Fibroblast of skin of scalp (primary cell): Measurements from ENCODE around the gene TMC8.
"Not testable (repeated sequence)": the region's sequence is repeated elsewhere in the genome, so short reads cannot be mapped to it uniquely, and the experiment has no call there.

Experiments used
- DNase-seq: peaks from one replicate; pipeline ENCODE4 v3.0.0-alpha.2; 2013

The TMC8 gene

GRCh38 chr17:78164748-78165607 lies 34.4 kb downstream of the TMC8 start:
- no peak for DNase-seq

- no peak for DNase-seq
Measured at GRCh38 chr17:78166416-78166815, 35.8 kb downstream of the TMC8 start.

- peak; percentile 47 for DNase-seq
Measured at GRCh38 chr17:78168242-78168902, 37.8 kb downstream of the TMC8 start, which contains the start of gene SYNGR2. Gene SYNGR2, plus strand, starts transcription at chr17:78168581. Its CDS starts 36 bp downstream, at chr17:78168617.

GRCh38 chr17:78168903-78169793 lies 38.6 kb downstream of the TMC8 start:
- DNase-seq, result peak; percentile 30

- DNase-seq, result no peak
Measured at GRCh38 chr17:78170692-78171590, 40.4 kb downstream of the TMC8 start.

- not testable (repeated sequence) for DNase-seq
Measured at GRCh38 chr17:78171591-78172248, 41.1 kb downstream of the TMC8 start.

- DNase-seq, result no peak
Measured at GRCh38 chr17:78172249-78173051, 41.9 kb downstream of the TMC8 start.

GRCh38 chr17:78173097-78173715 lies 42.6 kb downstream of the TMC8 start:
- DNase-seq, result no peak

- no peak for DNase-seq
Measured at GRCh38 chr17:78174346-78174869, 43.8 kb downstream of the TMC8 start.

DNA sequence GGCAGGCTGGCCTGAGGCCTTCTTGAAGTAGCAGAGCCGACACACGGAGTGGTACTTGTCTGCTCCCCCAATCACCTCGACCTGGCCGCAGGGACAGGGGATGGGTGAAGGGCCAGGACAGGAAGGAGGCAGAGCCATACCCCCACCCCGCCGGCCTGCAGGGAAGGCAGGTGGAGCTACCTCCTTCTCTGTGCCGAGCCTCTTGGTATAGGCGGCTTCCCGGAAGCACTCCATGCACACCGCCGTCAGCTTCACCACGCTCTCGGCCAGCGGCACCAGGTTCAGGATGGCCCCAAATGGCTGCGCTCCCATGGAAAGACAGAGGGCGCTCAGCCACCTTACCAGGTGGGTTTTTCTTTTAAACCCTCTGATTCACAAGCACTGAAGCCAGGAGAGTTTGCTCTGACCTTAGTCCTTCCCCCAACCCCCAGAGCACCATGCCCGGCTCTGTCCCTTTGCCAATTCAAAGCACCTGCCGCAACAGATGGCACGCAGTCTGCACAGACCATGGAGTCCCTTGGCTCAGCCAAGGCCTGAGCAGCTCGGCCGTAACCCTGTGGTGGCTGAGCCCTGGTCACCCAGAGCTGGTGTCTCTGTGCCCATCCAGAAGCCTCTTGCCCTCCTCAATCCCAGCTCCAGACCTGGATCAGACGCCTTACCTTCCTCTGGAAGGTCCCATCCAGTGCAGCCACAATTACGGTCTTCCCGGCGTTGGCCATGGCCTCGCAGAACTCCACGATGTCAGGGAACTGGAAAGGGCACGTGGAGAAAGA lies 44.5 kb downstream of the TMC8 start:
- DNase-seq, result no peak

GRCh38 chr17:78175643-78175981 lies 45.0 kb downstream of the TMC8 start:
- DNase-seq, result no peak

- peak; percentile 45 for DNase-seq
Measured at GRCh38 chr17:78176548-78177025, 46.0 kb downstream of the TMC8 start.

DNA sequence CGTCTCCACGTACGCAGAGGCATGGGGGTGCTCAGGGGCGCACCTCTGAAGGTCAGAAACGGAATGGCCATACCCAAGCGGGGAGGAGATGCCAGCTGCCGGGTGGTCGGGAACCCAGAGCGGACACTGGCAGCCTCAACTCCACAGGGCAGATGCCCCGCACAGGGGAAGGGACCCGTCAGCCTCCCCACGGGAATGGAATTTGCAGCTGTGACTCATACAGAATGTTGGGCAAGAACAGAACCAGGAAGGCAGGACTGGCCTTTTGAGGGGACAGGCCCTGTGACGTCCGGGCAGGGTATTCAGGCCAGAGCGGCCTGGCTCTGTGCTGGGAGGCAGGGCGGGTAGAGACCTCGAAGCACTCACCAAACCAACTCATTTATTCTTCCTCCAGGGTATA lies 48.8 kb downstream of the TMC8 start:
- peak; percentile 36 for DNase-seq

DNA sequence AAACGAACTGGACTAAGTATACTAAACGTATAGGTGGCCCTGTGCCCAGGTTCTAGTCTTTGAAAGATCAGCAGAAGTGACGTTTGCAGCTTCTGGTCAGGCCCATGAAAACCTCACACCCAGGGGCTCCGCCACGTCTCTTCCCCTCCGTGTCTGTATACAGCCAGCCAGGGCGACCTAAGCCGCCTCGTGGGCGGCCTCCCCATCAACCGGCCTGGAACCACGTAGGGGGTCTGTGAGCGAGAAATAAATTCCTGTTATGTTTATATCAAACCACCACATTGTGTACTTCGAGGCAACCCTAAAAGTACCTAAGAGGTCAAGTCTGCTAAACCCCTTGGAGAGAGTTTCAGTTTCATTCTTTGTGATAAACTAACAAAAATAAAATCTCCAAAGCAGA lies 49.5 kb downstream of the TMC8 start:
- no peak for DNase-seq

GRCh38 chr17:78180508-78180907 lies 49.9 kb downstream of the TMC8 start:
- no peak for DNase-seq

DNA sequence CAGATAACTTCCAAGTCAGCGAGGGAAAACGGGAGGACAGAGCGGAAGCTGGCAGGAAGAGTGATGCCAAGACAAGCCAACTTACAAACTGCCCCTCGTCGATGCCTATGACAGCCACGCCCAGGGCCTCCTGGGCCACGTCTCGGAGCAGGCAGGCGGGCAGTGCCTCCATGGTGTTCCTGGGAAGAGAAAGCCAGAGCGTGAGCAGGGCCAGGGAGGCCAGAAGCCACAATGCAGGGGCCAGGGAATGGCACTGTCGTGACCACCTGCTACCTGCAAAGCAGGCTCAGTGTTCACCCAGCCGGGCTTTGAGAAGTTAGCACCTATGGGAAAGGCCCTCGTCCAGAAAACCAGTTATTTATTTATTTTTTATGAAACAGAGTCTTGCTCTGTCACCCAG lies 51.9 kb downstream of the TMC8 start:
- DNase-seq, result no peak

- DNase-seq, result no peak
Measured at GRCh38 chr17:78183916-78184315, 53.3 kb downstream of the TMC8 start.

DNA sequence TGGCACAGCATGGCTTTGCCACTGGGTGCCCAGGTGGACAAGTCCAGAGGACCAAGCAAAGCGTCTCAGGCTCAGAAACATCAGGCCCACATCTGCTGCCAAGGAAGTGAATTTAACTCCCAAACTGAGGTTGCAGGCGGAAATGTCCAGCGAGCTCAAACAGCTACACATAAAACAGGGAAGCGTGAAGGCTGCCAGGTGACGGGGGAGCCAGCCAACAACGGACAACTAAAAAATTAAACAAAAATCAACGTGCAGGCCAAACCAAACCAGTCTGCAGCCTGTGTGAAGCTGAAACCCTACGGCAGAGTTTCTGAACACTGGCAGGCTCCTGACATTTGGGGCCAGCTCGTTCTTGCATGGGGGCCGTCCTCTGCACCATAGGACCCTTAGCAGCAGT lies 53.8 kb downstream of the TMC8 start:
- no peak for DNase-seq

DNA sequence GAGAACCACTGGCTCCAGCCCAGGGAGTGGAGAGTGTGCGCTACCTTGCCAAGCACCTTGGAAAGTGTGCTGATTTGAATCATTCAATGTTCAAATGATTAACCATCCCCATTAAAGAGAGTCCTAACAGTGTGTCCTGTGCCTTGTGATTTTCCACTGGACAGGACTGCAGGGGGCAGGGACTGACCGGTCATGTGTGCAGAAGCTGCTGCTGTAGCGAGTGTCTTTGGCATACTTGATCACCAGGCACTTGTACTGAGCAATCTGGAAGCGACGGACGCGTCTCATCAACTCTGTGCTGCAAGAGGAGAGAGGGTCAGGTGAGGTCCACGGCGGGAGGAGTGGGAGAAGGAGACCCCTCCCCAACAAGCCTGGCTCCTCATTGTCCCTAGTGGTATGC lies 54.3 kb downstream of the TMC8 start:
- no peak for DNase-seq
